Activated gamma-delta T cell treated with anti-CD3 and anti-CD28 coated beads, Interleukin-2, amount 50 U/mL, for 16 hours (primary cell): Measurements from ENCODE around the gene BIN1.
"Not testable (repeated sequence)": the region's sequence is repeated elsewhere in the genome, so short reads cannot be mapped to it uniquely, and the experiment has no call there.

Experiments used
- DNase-seq: peaks from one replicate; pipeline ENCODE4 v3.0.0-alpha.2; 2020; ENCODE audit warnings: low read depth

The BIN1 gene

DNA sequence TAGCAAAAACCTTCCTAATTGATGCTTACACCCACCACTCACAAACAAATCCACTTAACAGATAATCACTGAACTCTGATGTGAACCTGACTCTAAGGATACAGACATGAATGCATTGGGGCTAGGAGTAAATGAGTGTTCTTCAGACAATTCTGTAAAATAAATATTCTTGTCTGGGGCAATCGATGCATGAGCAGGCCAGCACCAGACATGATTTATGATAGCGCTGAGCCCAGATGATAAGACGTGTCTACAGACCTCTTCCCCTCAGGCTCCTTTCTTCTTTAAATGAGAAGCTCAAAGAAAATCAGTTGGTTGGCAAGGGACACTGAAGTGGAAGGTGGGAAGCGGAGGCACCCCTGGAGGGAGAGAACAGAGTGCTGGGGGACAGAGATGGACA, 27.3 kb upstream of the BIN1 start:
- no peak for DNase-seq

DNA sequence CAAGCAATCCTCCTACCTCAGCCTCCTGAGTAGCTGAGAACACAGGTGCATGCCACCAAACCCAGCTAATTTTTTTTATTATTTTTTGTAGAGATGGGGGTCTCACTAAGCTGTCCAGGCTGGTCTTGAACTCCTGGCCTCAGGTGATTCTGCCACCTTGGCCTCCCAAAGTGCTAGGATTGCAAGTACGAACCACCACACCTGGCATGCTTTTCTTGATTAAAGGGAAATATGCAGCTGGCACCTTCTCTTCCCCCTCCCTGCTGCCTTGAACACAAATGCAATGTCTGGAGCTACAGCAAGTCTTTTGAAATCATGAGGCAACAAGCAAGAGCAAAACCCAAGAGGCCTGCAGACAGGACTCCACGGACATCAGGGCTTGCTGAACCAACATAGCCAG, 26.8 kb upstream of the BIN1 start:
- no peak for DNase-seq

DNA sequence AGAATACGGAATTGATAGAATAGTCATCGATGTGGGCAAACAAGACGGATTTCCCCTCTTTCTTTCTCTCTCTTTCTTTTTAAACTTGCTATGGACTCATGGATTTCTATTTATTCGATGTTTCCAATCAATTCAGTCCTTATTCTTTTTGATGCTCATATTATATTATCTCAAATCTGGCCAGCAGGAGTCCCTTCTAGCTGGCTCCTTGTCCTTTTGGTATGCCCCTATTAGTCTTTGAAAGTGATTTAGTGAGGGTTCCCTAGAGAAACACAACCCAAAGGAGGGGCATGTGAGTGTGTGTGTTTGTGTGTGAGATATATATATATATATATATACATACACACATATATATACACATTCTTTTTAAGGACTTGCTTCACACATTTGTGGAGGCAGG, 23.5 kb upstream of the BIN1 start:
- no peak for DNase-seq

DNA sequence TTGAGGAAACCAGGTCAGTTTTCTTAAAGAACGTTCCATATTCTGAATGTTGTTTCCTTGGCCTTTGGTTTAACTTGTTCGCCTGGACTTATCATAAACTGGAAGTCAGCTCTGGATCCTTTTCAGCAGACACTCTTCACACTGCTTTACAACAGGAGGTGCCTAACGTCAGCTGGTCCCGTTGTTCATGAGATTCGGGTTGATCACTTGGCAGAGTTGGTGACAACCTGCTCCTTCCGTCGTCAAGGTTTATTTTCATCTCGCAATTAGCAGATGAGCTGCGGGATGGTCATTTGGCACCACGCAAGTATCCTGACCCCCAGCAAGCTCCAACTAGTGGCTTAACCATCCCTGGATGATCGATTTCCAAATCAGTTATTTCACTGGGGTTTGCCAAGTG, 23.0 kb upstream of the BIN1 start:
- no peak for DNase-seq

DNA sequence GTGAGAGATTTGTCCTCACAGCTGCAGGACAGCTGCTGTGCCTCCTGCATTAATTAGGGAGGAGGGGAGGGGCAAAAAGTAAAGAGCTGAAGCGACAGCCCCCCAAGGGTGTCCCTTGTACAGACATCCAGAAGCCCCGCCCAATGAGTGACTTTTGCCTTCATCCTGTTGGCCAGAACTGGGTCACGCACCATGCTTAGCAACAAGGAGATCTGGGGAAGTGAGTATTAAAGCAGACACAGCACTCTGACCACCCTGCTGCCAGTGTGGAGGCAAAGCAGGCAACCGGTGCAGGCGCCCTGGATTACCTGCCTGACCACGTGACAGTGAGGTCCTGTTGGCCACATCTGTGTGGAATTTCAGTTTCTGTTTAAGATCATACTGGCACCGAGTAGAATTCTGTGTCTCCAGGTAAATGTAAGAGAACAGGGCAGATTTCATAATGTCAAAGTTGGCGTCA, 21.5 kb upstream of the BIN1 start:
- no peak for DNase-seq

DNA sequence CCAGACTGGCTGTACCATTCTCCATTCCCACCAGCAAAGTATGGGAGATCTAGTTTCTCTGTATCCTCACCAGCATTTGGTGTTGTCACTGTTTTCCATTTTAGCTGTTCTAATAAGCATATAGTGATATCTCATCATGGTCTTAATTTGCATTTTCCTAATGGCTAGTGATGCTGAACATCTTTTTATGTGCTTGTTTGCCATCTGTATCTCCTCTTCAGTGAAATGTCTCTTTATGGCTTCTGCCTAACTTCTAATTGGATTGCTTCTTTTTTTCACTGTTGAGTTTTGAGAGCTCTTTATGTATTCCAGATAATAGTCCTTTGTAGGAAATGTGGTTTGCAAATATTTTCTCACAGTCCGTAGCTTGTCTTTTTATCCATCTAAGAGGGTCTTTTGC, 18.9 kb upstream of the BIN1 start:
- no peak for DNase-seq

DNA sequence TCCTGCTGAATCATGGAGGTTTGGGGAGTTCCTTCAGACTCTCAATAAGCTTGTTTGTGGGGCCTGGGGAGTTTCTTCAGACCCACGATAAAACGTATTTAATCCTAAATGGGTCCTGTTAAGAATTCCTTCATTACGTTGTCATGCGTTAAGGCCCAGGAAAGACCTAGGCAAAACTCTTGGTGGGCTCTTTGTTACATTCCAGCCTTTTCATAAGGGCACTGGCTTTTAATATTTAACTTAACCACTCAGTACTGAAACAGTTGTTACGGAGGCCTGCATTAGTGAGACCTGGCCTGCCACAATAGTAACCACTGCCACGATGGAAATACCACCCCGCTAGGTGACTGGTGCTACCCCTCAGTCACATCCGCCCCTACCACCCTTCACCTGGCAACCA, 17.5 kb upstream of the BIN1 start:
- no peak for DNase-seq

DNA sequence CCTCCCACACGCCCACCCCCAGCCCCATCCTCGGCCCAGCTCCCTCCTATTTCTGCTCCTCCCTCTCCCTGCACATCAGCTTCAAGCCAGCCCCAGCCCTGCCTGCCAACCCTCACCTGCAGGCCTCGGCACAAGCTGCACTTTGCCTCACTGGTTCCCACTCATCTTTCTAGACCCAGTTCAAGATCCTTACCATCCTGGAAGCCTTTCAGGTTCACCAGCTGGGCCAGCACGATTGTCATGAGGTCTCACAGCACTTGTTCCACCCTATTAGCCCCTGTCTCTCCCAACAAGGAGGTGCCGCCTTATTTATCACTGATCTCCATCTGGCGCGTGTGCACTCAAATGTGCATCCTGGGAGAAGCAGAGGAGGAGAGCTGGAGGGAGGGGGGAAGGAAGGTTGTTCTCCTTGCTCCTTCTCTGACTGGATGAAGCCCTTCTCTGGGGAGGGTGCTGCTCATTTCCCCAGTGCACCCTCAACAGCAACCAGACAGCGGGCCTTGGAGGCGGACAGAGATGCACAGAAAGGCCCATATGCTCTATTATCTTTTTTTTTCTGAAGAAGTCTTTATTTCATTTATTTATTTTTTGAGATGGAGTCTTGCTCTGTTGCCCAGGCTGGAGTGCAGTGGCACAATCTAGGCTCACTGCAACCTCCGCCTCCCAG, 15.5 kb upstream of the BIN1 start:
- DNase-seq: no peak

DNA sequence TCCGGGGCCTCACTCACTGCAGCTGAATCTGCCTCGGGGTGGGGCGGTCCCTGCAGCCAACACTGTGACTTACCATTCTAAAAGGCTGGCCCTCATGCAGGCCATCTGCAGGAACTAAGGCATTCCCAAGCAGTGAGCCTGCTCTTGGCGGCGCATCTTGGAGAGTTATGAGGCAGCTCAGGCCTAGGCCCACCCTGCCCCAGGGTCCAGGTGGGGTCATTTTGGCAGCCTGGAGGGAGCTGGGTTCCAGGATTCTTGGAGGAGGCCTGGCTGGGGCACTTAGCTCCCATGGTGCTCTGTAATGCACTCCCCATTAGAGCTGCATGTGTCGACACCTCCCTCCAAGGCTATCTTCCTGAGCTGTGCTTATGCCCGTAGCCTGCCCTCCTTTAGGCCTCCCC, 14.8 kb upstream of the BIN1 start:
- DNase-seq: no peak

DNA sequence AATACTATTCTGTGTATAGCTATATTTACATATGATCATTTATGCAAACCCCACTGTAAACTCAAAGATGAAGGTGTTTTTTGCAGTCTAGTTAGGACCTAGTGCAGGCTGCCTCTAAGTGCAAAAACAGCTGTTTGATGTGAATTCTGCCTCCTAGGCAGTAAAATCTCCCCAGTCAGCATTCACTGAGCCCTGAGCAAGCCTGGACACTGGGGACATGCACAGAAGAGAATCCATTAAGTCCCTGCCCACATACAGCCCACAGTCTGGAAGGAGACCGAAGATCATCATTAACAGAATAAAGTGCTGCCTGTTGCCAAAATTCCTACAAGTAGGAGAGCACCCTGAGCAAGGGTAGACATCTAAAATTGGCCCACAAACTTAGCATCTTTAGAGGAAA, 14.4 kb upstream of the BIN1 start:
- DNase-seq: no peak

DNA sequence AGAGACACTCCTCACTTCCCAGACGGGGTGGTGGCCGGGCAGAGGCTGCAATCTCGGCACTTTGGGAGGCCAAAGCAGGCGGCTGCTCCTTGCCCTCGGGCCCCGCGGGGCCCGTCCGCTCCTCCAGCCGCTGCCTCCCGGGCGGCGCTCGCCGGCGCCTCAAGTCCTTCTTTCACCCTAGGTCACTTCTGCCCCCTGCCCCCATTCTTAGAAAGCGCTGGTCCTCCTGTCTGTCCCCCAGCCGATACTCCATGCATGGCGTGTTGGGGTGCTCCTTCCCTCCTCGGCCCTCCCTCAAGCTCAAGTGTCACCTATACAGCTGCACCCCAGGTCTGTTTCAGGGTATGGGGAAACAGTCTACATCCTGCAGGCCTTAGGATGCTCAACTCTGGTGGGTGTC, 13.5 kb upstream of the BIN1 start:
- not testable (repeated sequence) for DNase-seq

DNA sequence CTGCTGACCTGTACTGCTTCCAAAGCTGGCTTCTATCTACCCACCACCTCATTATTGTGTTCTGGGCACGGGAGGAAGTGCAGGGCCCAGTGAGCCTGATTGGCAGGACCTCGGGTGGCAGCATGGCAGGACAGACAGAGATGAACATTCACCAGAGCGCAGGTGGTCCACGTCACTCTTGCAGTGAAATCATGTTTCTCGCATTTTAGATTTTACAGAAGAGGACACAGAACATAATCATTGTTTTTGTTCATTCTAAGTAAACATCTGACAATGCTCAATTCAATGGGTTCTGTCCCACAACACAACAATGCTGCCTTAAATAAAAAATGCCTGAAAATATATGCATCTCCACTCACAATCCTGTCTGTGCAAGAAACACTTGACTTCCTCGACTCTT, 11.5 kb upstream of the BIN1 start:
- DNase-seq: no peak

DNA sequence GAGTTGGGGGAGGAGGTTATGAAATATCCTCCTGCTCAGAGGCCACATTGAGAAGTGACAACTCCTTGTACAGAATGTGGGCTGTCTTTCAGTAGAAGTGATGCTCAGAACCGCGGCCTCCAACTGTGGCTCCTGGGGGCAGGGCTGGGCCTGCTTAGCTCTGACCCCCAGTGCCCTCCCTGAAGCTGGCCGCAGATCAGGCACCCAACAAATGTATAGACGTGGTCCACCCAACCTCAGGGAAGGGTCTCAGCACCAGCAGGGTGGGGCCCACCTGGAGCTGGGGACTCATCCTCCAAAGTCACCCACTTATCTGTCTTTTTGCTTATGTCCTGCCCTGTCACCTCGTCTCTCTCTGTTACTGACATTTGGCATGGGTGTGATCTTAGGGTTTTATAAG, 11.1 kb upstream of the BIN1 start:
- no peak for DNase-seq

DNA sequence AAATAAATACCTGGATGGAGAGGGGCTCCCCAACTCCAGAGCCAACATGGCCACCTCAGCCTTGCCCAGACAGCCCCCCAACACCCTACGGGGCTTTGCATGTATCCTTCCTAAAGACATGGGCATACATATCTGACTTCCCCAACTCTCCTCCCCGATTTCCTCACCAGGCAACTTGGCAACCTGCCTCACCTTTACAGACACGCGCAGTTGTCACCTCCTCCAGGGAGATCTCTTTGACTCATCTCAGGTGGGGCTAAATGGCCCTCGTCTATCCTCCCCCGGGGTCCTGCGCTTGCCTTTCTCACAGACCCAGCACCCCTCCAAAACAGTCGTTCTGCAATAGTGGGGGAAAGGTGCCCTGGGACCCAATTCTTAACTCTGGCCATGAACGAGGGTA, 10.6 kb upstream of the BIN1 start:
- no peak for DNase-seq

DNA sequence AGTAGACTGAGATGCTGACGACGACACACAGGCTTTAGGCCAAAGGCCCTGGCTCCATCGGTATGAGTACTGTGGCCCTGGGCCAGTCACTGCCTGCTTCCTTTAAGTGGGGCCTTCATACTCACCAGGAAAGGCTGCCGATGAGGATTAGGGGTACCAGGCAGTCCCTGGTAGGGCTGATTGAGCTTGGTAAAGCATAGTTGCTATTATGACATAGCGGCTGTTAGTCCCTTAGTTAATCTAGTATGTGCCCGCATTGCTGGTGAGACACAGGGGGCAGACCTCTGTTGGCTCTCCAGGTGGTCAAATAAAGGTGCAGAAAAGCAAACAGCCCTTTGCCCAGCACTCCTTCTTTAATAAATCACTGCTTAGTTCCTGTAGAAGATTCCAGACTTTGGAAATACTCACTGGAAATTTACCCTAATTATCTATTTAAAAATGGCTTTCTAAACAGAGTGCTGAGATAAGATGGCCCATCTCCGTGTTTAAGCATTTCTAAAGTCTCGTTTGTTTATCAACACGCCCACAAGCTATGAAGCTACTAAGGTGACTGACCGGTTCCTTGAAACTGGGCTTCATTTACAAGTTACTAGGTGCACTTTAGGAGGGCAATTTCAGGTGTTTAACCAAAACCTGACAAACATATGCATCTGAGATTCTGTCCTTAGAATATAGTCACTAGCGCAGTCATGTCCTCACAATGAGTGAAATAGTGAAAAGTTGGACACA, 8.7 kb upstream of the BIN1 start:
- DNase-seq: no peak

DNA sequence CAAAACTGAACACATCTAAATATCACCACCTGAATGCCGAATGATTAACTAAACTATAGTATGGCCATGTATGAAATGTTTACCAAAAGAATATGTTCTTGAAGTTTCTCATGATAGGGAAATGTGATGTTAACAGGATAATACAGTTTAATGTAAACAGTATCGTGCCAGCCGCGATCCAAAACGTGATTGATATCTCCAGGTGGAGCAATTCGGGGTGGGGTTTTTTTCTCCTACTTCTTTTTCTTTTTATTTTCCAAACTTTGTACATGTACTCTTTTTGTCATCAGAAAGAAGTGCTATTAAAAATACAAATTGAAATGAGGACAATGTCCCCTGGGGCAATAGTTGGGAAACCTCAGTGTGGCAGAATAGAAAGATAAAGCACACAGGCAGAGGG, 4.0 kb upstream of the BIN1 start:
- DNase-seq: no peak

DNA sequence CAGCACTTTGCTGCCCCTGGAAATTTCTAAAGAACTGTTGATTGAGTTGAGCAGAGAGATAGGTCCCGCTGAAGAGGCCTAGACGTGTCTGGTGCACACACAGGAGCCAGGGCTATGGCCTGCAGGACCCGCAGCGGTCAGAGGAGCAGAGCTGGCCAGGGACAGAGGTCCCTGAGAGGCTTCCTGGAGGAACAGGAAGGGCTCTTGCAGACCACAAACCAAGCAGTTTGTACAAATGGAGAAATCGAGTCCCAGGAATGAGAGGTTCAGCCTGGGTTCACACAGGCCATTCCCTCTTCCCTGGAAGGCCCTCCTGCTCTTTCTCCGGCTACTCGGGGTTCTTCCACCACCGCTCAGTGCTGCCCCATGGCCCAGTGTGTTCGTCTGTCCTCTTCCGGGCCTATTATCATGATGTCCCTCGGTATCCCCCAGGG, 1.2 kb upstream of the BIN1 start:
- no peak for DNase-seq

DNA sequence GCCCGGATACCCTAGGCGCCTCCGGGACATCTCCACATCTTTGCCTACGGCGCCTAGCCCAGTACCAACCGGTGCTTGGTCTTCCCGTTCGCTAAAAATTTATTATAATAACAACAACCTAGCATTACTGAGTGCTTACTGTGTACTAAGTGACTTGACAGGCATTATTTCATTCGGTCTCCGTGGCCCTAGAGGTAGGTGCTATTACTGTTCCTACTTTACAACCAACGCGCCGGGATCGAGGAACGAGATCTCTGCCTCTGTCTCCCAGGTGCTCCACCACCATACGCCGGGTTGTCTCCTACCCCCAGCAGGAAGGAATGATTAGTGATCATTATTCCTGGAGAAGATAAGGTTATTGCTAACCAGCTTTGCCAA, 657 bp upstream of the BIN1 start:
- no peak for DNase-seq

DNA sequence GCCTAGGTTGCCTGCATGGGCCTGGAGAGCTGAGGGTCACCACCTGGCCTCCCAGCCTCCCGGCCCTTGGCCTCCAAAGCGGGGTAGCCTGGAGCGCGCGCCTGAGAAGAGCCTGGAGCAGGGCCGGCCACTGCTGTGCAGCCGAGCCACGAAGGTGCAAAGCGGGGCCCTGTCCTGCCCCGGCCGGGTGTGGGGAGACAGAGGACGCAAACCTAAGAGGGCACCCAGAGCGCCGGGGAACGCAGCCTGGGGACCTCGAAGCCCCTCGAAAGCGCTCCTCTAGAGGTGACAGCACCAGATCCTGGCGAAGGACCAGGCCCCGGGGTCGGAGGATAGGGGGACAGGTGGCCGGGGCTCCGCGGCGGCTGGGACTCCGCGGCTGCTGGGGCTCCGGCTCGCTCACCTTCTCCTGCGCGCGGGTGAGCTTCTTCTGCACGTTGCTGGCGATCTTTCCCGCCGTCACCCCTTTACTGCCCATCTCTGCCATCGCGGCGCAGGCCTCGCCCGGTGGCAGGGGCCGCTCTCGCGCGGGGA, 430 bp downstream of the BIN1 start:
- DNase-seq: no peak

DNA sequence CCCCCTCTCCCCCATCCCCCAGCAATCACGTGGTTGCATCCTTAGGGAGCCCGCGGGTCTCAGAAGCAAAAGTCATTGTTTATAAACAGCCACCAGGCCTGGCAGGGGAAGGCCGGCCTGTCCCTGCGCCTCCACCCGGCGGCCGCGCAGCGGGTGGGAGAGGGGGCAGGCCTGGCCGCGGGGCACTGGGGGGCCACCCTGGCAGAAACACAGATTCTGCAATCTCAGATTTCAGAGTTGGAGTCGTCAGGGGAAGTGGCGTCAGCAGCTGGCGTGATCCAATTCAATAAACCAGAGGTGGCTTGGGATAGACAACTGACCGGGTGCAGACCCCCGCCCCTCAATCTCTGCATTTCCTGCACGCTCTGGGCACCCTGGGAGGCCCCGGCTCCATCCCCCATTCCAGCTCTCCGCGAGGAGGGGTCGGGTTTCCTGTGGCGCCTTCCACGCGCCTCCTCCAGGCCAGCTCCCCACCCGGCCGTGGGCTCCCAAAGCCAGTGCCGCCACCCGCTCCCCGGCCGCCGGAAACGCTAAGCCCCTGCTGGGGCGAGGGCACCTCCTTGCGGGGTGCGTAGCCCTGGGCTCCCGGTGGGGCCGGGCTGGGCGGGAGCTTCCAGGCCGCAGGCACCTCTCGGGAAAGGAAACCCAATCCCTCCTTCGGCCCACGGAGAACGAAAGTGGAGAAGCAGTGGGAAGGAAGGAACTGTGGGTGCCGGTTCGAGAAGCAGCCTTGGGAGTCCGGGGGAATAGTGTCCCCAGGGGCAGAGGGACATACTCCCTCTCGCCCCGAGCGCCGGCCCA, 1.1 kb downstream of the BIN1 start:
- no peak for DNase-seq

DNA sequence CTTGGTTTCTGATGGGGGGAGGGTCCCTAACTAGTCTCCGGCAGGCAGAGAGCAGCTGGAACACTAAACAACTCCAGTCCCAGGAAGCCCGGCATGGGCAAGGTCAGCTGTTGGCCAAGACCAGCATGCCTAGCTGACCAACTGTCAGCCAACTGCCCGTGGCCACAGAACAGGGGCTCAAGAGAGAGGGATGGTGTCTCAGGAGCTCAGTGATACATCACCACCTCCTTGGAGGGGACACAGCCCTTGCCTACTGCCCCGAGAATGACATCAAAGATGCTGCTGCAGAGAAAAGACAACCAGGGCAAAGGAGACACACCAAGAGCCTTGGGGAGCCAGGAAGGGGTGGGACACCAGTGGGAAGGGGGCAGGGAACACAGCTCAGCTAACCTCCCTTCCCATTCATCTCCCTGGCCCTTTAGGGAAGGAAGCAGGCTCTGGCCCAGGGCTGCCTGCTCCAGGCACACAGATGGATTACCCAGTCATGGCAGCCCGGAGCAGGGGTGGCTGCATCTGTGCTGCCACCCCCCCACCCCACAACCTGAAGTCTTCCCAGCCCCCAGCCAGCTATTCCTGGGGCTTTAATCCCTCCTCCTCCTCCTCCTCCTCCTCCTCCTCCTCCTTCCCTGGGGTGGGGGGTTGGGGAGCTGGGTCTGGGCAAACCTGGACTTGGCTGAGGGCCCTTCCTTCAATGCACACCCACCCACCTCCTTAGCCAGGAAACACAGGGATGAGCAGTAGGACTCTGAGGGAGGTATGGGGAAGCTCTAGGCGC, 1.9 kb downstream of the BIN1 start:
- no peak for DNase-seq

DNA sequence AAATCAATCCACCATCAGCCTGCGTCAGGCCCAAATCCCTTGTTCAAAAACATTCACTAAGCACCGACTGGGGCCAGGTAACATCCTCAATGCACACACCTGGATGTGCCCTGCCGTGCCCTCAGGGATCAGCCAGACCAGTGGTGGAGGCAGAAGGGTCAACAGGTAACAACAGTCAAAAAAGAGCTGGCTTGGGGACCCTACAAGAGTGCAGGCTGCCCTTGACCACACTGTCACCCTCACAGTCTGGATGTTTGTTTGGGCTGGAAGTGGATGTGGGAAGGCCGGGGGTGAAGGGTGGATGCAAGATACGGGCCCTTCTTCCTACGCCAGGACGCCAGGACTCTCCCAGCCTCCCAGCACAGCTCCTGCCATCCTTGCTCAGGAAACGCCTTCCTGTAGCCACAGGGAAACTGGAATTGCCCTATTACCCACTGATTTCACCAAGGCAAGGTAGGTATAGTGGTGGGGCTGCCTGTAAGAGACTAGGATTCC, 2.7 kb downstream of the BIN1 start:
- DNase-seq: no peak
